Stimulated activated CD8-positive, alpha-beta memory T cell treated with anti-CD3 and anti-CD28 coated beads, Interleukin-15, amount 100 ng/mL, for 4 hours (primary cell): ENCODE measurements around the gene C2orf49.

Source experiments
- DNase-seq, 2 donors: peaks; one replicate each; pipeline ENCODE4 v3.0.0-alpha.2; 2020; ENCODE audit warnings: low read depth in 2 of 2

The C2orf49 gene

GRCh38 chr2:105361102-105361889 lies 24.0 kb downstream of the C2orf49 start:
- DNase-seq = no peak

GRCh38 chr2:105362862-105363591 lies 25.7 kb downstream of the C2orf49 start:
- DNase-seq = no peak

GRCh38 chr2:105364436-105365139 lies 27.2 kb downstream of the C2orf49 start:
- no peak for DNase-seq

GRCh38 chr2:105365206-105365605 lies 27.9 kb downstream of the C2orf49 start:
- DNase-seq = no peak

GRCh38 chr2:105368759-105369408 lies 31.5 kb downstream of the C2orf49 start:
- DNase-seq = no peak

- DNase-seq = peak; percentile 60 to 71
Measured at GRCh38 chr2:105369777-105370690, 32.7 kb downstream of the C2orf49 start.

GRCh38 chr2:105371156-105371555 lies 33.8 kb downstream of the C2orf49 start:
- DNase-seq = no peak

- no peak for DNase-seq
Measured at GRCh38 chr2:105371810-105372209, 34.5 kb downstream of the C2orf49 start.

GRCh38 chr2:105373344-105373781 lies 36.0 kb downstream of the C2orf49 start:
- DNase-seq = no peak

GRCh38 chr2:105373895-105374401 lies 36.6 kb downstream of the C2orf49 start:
- DNase-seq = no peak

GRCh38 chr2:105375001-105375561 lies 37.7 kb downstream of the C2orf49 start:
- no peak for DNase-seq

- no peak for DNase-seq
Measured at GRCh38 chr2:105376010-105376409, 38.7 kb downstream of the C2orf49 start.

GRCh38 chr2:105376789-105377240 lies 39.5 kb downstream of the C2orf49 start:
- DNase-seq = no peak

- DNase-seq = no peak
Measured at GRCh38 chr2:105377871-105378270, 40.5 kb downstream of the C2orf49 start.

- no peak for DNase-seq
Measured at GRCh38 chr2:105378276-105378840, 41.0 kb downstream of the C2orf49 start.

- DNase-seq = no peak
Measured at GRCh38 chr2:105378921-105379383, 41.6 kb downstream of the C2orf49 start.

- DNase-seq = no peak
Measured at GRCh38 chr2:105379741-105380186, 42.4 kb downstream of the C2orf49 start.

GRCh38 chr2:105380432-105381100 lies 43.2 kb downstream of the C2orf49 start:
- DNase-seq = no peak

- DNase-seq = no peak
Measured at GRCh38 chr2:105381101-105381668, 43.8 kb downstream of the C2orf49 start.
